Stimulated activated CD8-positive, alpha-beta memory T cell treated with anti-CD3 and anti-CD28 coated beads, Interleukin-4, amount 100 ng/mL, for 1 hour (primary cell): Measurements from ENCODE around the gene NOCT.
"Not testable (repeated sequence)": the region's sequence is repeated elsewhere in the genome, so short reads cannot be mapped to it uniquely, and the experiment has no call there.

Source experiments
- DNase-seq, 2 donors: peaks; one replicate each; pipeline ENCODE4 v3.0.0-alpha.2; 2020; ENCODE audit warnings: low read depth in 2 of 2, low spot score in 1 of 2

NOCT gene

GRCh38 chr4:139042981-139043460 is 27.4 kb downstream of the NOCT start:
- no peak for DNase-seq

- DNase-seq: no peak
These were observed 28.7 kb downstream of the NOCT start for GRCh38 chr4:139044291-139044690.

- no peak for DNase-seq
These were observed 32.4 kb downstream of the NOCT start for GRCh38 chr4:139048026-139048425.

GRCh38 chr4:139050446-139050845 is 34.9 kb downstream of the NOCT start:
- DNase-seq: no peak

- DNase-seq: no peak
These were observed 38.3 kb downstream of the NOCT start for GRCh38 chr4:139053909-139054308.

- DNase-seq: no peak
These were observed 39.4 kb downstream of the NOCT start for GRCh38 chr4:139054791-139055505.

GRCh38 chr4:139059026-139059425 is 43.4 kb downstream of the NOCT start:
- not testable (repeated sequence) for DNase-seq

- no peak for DNase-seq
These were observed 45.0 kb downstream of the NOCT start for GRCh38 chr4:139060591-139060990.

GRCh38 chr4:139076016-139076744 is 60.6 kb downstream of the NOCT start:
- DNase-seq: no peak

- no peak for DNase-seq
These were observed 62.2 kb downstream of the NOCT start for GRCh38 chr4:139077567-139078355.

- DNase-seq: no peak
These were observed 63.3 kb downstream of the NOCT start for GRCh38 chr4:139078926-139079325.

- DNase-seq: peak; percentile 64 to 80
These were observed 67.4 kb downstream of the NOCT start for GRCh38 chr4:139082750-139083606.

GRCh38 chr4:139083607-139083955 is 68.0 kb downstream of the NOCT start:
- DNase-seq: peak; percentile 36 to 38

- DNase-seq: peak; percentile 46 to 58
These were observed 68.6 kb downstream of the NOCT start for GRCh38 chr4:139083956-139084803.

GRCh38 chr4:139084804-139085093 is 69.2 kb downstream of the NOCT start:
- DNase-seq: no peak

- no peak for DNase-seq
These were observed 69.6 kb downstream of the NOCT start for GRCh38 chr4:139085141-139085540.

GRCh38 chr4:139092271-139092670 is 76.7 kb downstream of the NOCT start:
- DNase-seq: no peak
